ENCODE data around the gene USP53.
A peak's percentile ranks its signal among the peaks of the same experiment; 100 is the strongest.

The USP53 gene

DNA sequence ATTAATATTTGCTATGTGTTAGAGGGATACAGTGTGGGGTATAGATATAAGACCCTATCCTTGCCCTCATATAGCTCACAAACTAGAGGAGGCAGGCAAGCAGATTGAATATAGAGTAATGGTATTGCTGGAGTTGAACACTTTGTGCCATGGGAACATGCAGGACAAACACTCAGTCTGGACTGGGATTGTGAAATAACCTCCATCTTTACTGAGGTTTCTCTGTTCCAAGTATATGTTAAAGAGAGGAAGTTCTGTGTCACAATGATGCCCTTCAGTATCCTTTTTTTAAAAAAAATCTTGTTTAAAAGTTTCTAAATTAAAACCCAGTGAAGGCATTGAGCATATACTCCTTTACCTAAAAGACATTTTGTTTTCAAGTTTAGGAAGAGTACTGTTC is 100.7 kb downstream of the USP53 start:
- H3K4me2 ChIP-seq (ENCODE audit: low read depth, low read length) = no peak overlapping the region
- no peak for DNase-seq
- H4K20me1 ChIP-seq (ENCODE audit: insufficient read depth, low read length) = no peaks in the 10 kb centered on the region
- H3K9me2 ChIP-seq (replicated peaks; ENCODE audit: insufficient read depth, low read length) = no peaks in the 10 kb centered on the region
- H3K36me3 ChIP-seq (replicated peaks; ENCODE audit: insufficient read depth, low read length) = no peaks in the 10 kb centered on the region
- H2AFZ ChIP-seq (ENCODE audit: low read length) = no peak overlapping the region
- no peak overlapping the region for H3K27ac ChIP-seq (ENCODE audit: low read length)
- no peaks in the 10 kb centered on the region for H3K79me2 ChIP-seq (ENCODE audit: low read length)
- no peaks in the 10 kb centered on the region for H3K4me1 ChIP-seq (ENCODE audit: low read length)
- H3K4me3 ChIP-seq (ENCODE audit: low read length) = no peak overlapping the region
- H3K9ac ChIP-seq (ENCODE audit: low read length) = no peak overlapping the region
- H3K9me3 ChIP-seq (replicated peaks; ENCODE audit: insufficient read depth, low read length) = no peaks in the 10 kb centered on the region
- TF ChIP-seq, protein P1, sequence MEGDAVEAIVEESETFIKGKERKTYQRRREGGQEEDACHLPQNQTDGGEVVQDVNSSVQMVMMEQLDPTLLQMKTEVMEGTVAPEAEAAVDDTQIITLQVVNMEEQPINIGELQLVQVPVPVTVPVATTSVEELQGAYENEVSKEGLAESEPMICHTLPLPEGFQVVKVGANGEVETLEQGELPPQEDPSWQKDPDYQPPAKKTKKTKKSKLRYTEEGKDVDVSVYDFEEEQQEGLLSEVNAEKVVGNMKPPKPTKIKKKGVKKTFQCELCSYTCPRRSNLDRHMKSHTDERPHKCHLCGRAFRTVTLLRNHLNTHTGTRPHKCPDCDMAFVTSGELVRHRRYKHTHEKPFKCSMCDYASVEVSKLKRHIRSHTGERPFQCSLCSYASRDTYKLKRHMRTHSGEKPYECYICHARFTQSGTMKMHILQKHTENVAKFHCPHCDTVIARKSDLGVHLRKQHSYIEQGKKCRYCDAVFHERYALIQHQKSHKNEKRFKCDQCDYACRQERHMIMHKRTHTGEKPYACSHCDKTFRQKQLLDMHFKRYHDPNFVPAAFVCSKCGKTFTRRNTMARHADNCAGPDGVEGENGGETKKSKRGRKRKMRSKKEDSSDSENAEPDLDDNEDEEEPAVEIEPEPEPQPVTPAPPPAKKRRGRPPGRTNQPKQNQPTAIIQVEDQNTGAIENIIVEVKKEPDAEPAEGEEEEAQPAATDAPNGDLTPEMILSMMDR (IDR thresholded peaks at IDR 0.05; ENCODE audit: low read length) = no peak
- no peak for TF ChIP-seq EZH2phosphoT487 (IDR thresholded peaks at IDR 0.05; ENCODE audit: low read length)
- no peak for TF ChIP-seq EZH2 (optimal IDR thresholded peaks at IDR 0.05; ENCODE audit: low read depth, low read length)
- no peaks in the 10 kb centered on the region for H3K27me3 ChIP-seq (replicated peaks; ENCODE audit: insufficient read depth, low read length)
- H3F3A ChIP-seq (ENCODE audit: insufficient read depth, low read length) = no peaks in the 10 kb centered on the region

DNA sequence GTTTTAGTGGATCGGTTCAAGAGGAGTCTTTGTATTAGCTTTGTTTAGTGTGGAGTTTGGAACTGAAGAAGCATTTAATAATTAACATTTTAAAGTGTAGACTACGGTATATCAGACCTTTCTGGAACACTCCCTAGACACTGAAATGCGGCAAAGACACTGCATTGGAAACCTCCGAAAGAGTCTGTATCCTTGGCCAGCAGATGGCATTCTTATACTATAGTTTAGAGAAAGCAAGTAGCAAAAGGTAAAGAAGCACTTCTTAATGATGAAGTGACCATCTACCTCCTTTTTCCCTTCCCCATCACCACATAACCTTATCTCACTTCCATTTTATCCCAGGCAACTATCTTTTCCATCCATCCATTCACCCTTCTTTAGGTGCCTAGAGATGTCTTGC is 101.8 kb downstream of the USP53 start:
- Histone ChIP-seq H2AFZ (ENCODE audit: low read length) (no peak overlapping the region), H3K27me3 (replicated peaks; ENCODE audit: insufficient read depth, low read length) (no peaks in the 10 kb centered on the region), H4K20me1 (ENCODE audit: insufficient read depth, low read length) (no peaks in the 10 kb centered on the region), H3K4me1 (ENCODE audit: low read length) (no peaks in the 10 kb centered on the region), H3K9me2 (replicated peaks; ENCODE audit: insufficient read depth, low read length) (no peaks in the 10 kb centered on the region), H3K9ac (ENCODE audit: low read length) (no peak overlapping the region), H3K9me3 (replicated peaks; ENCODE audit: insufficient read depth, low read length) (no peaks in the 10 kb centered on the region), H3K4me3 (ENCODE audit: low read length) (no peak overlapping the region), H3F3A (ENCODE audit: insufficient read depth, low read length) (no peaks in the 10 kb centered on the region), H3K4me2 (ENCODE audit: low read depth, low read length) (no peak overlapping the region), H3K36me3 (replicated peaks; ENCODE audit: insufficient read depth, low read length) (no peaks in the 10 kb centered on the region), H3K27ac (ENCODE audit: low read length) (no peak overlapping the region), H3K79me2 (ENCODE audit: low read length) (no peaks in the 10 kb centered on the region)
- TF ChIP-seq EZH2 (optimal IDR thresholded peaks at IDR 0.05; ENCODE audit: low read depth, low read length) = no peak
- TF ChIP-seq, protein P1 (IDR thresholded peaks at IDR 0.05; ENCODE audit: low read length) = peak; percentile 48
- DNase-seq = peak; percentile 55

DNA sequence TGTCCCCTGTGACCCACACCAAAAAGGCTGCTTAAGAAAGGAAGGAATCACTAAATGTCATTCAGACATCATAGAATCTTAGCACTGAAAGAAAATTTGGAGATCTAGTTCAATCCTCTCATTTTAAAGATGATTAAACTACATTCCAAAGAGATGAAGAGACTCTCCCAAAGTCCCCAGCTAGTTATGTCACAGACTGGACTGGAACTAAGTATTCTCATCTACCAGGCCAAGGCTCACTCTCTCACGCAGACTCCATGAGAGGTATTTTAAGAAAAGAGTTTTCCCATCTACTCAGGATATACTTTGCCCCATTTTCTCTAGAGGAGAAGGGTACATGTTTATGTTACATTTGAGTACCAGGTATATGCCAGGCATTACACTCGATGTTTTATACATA is 102.5 kb downstream of the USP53 start:
- Histone ChIP-seq H2AFZ (ENCODE audit: low read length) (no peak overlapping the region), H3K9ac (ENCODE audit: low read length) (no peak overlapping the region)

More for the DNA sequence above, 102.5 kb downstream of the USP53 start:
- Histone ChIP-seq H3F3A (ENCODE audit: insufficient read depth, low read length) (no peaks in the 10 kb centered on the region), H3K79me2 (ENCODE audit: low read length) (no peaks in the 10 kb centered on the region), H3K9me3 (replicated peaks; ENCODE audit: insufficient read depth, low read length) (no peaks in the 10 kb centered on the region), H3K9me2 (replicated peaks; ENCODE audit: insufficient read depth, low read length) (no peaks in the 10 kb centered on the region), H3K4me2 (ENCODE audit: low read depth, low read length) (no peak overlapping the region), H3K4me1 (ENCODE audit: low read length) (no peaks in the 10 kb centered on the region), H3K36me3 (replicated peaks; ENCODE audit: insufficient read depth, low read length) (no peaks in the 10 kb centered on the region), H4K20me1 (ENCODE audit: insufficient read depth, low read length) (no peaks in the 10 kb centered on the region), H3K27ac (ENCODE audit: low read length) (no peak overlapping the region), H3K4me3 (ENCODE audit: low read length) (no peak overlapping the region), H3K27me3 (replicated peaks; ENCODE audit: insufficient read depth, low read length) (no peaks in the 10 kb centered on the region)
- DNase-seq = no peak
- TF ChIP-seq, protein P1 (IDR thresholded peaks at IDR 0.05; ENCODE audit: low read length) = no peak
- TF ChIP-seq EZH2phosphoT487 (IDR thresholded peaks at IDR 0.05; ENCODE audit: low read length) = no peak
- no peak for TF ChIP-seq EZH2 (optimal IDR thresholded peaks at IDR 0.05; ENCODE audit: low read depth, low read length)

All from MM.1S (cell line).